Measurements from ENCODE around the gene ZBTB46. TPM values are rescaled to one million over a fixed set of nuclear protein-coding genes. Genes with fewer than 3 reads are reported as not detected.

ZBTB46 gene
- polyA plus RNA-seq, 3 donors, result 0.07 to 2.3 (median 0.37) TPM

DNA sequence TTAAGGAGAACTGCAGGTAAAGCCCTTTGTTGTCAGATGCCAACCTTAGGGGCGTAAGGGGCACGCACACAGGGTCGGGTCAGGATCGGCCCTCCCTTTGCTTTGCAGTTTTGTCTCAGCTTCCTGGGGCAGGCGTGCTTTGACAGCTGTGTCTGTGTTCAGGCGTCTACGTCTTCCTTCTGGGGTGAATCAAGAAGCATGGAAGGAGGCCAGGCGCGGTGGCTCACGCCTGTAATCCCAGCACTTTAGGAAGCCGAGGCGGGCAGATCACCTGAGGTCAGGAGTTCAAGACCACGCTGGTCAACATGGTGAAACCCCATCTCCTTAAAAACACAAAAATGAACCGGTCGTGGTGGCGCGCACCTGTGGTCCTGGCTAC, 121.9 kb downstream of the ZBTB46 start:
- H3K79me2 ChIP-seq (ENCODE audit: insufficient read depth, low read length), result peaks cover 85% of the 10 kb centered on the region
- H3K4me1 Mint-ChIP-seq, result peaks cover 34% of the 10 kb centered on the region

DNA sequence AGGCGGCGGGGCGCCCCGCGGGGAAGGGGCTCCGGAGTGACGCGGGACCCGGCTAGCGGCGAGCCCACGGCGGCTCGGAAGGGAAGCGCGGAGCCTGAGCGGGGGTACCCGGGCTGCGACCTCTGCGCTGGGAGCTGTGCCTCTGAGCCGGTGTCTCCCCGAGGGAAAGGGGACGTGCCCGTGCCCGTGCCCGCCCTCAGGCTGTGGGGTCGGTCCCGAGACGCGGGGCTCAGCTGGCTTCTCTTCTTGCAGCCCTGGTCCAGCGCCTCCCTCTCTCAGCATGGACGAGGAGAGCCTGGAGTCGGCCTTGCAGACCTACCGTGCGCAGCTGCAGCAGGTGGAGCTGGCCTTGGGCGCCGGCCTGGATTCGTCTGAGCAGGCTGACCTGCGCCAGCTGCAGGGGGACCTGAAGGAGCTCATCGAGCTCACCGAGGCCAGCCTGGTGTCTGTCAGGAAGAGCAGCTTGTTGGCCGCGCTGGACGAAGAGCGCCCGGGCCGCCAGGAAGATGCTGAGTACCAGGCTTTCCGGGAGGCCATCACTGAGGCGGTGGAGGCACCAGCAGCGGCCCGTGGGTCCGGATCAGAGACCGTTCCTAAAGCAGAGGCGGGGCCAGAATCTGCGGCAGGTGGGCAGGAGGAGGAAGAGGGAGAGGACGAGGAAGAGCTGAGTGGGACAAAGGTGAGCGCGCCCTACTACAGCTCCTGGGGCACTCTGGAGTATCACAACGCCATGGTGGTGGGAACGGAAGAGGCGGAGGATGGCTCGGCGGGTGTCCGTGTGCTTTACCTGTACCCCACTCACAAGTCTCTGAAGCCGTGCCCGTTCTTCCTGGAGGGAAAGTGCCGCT, 122.5 kb downstream of the ZBTB46 start:
- Histone ChIP-seq H2AFZ (ENCODE audit: insufficient read depth, low read depth, low read length, poor library complexity, severe bottlenecking) (peak overlapping the region; percentile 82), H3K27ac (ENCODE audit: low read depth in 1 of 2, low read length in 2 of 2) (peak overlapping the region in 1 of 2 donors; percentile 81), H3K27me3 (ENCODE audit: control insufficient read depth in 2 of 2, insufficient read depth in 2 of 2, low read length in 2 of 2) (no peaks in the 10 kb centered on the region), H3K4me3 (replicated peaks in 1 of 3; ENCODE audit: low read depth in 2 of 3, low read length in 3 of 3) (peak overlapping the region; percentile 35 to 86 (median 71)), H3K79me2 (ENCODE audit: insufficient read depth, low read length) (peaks cover 79% of the 10 kb centered on the region), H4K20me1 (ENCODE audit: insufficient read depth, low read length) (peaks cover 58% of the 10 kb centered on the region), H3K9me3 (replicated peaks in 1 of 2; ENCODE audit: control insufficient read depth in 1 of 2, insufficient read depth in 1 of 2, low read length in 2 of 2) (no peaks in the 10 kb centered on the region), H3K9ac (ENCODE audit: insufficient read depth, low read length, poor library complexity, severe bottlenecking) (peak overlapping the region; percentile 85), H3K4me1 (ENCODE audit: control insufficient read depth in 1 of 2, insufficient read depth in 2 of 2, low read length in 2 of 2) (peaks cover 23 to 30% of the 10 kb centered on the region in 2 donors), H3K4me2 (replicated peaks; ENCODE audit: extremely low read depth, low read length, poor library complexity, severe bottlenecking) (peak overlapping the region; percentile 97), H3K36me3 (replicated peaks in 1 of 2; ENCODE audit: control insufficient read depth in 1 of 2, insufficient read depth in 2 of 2, low read length in 2 of 2) (peaks cover 52 to 61% of the 10 kb centered on the region in 2 donors)
- intact Hi-C loops (cut with micrococcal nuclease), result loop anchor here (2.0 to 5.0 kb wide), 4 partner anchors 32 to 249 kb away; partner anchors contain the start of genes RTEL1 (in 2 of the 2) and UCKL1 (in 1 of the 2)
- H3K36me3 Mint-ChIP-seq, result peaks cover 51 to 74% of the 10 kb centered on the region in 2 donors
- TF ChIP-seq, protein P1, sequence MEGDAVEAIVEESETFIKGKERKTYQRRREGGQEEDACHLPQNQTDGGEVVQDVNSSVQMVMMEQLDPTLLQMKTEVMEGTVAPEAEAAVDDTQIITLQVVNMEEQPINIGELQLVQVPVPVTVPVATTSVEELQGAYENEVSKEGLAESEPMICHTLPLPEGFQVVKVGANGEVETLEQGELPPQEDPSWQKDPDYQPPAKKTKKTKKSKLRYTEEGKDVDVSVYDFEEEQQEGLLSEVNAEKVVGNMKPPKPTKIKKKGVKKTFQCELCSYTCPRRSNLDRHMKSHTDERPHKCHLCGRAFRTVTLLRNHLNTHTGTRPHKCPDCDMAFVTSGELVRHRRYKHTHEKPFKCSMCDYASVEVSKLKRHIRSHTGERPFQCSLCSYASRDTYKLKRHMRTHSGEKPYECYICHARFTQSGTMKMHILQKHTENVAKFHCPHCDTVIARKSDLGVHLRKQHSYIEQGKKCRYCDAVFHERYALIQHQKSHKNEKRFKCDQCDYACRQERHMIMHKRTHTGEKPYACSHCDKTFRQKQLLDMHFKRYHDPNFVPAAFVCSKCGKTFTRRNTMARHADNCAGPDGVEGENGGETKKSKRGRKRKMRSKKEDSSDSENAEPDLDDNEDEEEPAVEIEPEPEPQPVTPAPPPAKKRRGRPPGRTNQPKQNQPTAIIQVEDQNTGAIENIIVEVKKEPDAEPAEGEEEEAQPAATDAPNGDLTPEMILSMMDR (IDR thresholded peaks at IDR 0.05), result no peak
- WGBS (ENCODE audit: insufficient coverage), result 24% methylated on average over 63 of the region's 67 CpGs
- peaks cover 0 to 6% (median 2%) of the 10 kb centered on the region in 7 donors for H3K9me3 Mint-ChIP-seq
- DNase-seq, result peak in 1 of 3 donors; percentile 8
- peaks cover 0 to 3% (median 0%) of the 10 kb centered on the region in 3 donors for H3K27me3 Mint-ChIP-seq (ENCODE audit: low read depth in 3 of 3)
- peak overlapping the region; percentile 82 to 86 for H3K4me3 Mint-ChIP-seq
- H3K4me1 Mint-ChIP-seq, result peaks cover 34% of the 10 kb centered on the region
- H3K27ac Mint-ChIP-seq, result peak overlapping the region in 6 of 7 donors; percentile 65 to 82 (median 76)

More for the DNA sequence above, 121.9 kb downstream of the ZBTB46 start:
- DNase-seq, result no peak
- Mint-ChIP-seq H3K9me3 (peaks cover 0 to 8% (median 4%) of the 10 kb centered on the region in 7 donors), H3K4me3 (peak overlapping the region; percentile 82 to 86), H3K27me3 (ENCODE audit: low read depth in 3 of 3) (peaks cover 0 to 3% (median 0%) of the 10 kb centered on the region in 3 donors), H3K27ac (peak overlapping the region in 3 of 7 donors; percentile 15 to 30 (median 26)), H3K36me3 (peaks cover 54 to 77% of the 10 kb centered on the region in 2 donors)
- H3K4me1 ChIP-seq (ENCODE audit: control insufficient read depth in 1 of 2, insufficient read depth in 2 of 2, low read length in 2 of 2), result peaks cover 23 to 30% of the 10 kb centered on the region in 2 donors
- no peak overlapping the region for H2AFZ ChIP-seq (ENCODE audit: insufficient read depth, low read depth, low read length, poor library complexity, severe bottlenecking)
- peak overlapping the region in 1 of 3 experiments; percentile 86 for H3K4me3 ChIP-seq (replicated peaks in 1 of 3; ENCODE audit: low read depth in 2 of 3, low read length in 3 of 3)
- peaks cover 52 to 59% of the 10 kb centered on the region in 2 donors for H3K36me3 ChIP-seq (replicated peaks in 1 of 2; ENCODE audit: control insufficient read depth in 1 of 2, insufficient read depth in 2 of 2, low read length in 2 of 2)
- H3K27ac ChIP-seq (ENCODE audit: low read depth in 1 of 2, low read length in 2 of 2), result peak overlapping the region in 1 of 2 donors; percentile 81
- peak overlapping the region; percentile 85 for H3K9ac ChIP-seq (ENCODE audit: insufficient read depth, low read length, poor library complexity, severe bottlenecking)
- H3K4me2 ChIP-seq (replicated peaks; ENCODE audit: extremely low read depth, low read length, poor library complexity, severe bottlenecking), result peak overlapping the region; percentile 97
- peaks cover 0 to 3% of the 10 kb centered on the region in 2 donors for H3K9me3 ChIP-seq (replicated peaks in 1 of 2; ENCODE audit: control insufficient read depth in 1 of 2, insufficient read depth in 1 of 2, low read length in 2 of 2)
- no peaks in the 10 kb centered on the region for H3K27me3 ChIP-seq (ENCODE audit: control insufficient read depth in 2 of 2, insufficient read depth in 2 of 2, low read length in 2 of 2)
- over 99% methylated on average over 12 of the region's 17 CpGs for WGBS (ENCODE audit: insufficient coverage)
- TF ChIP-seq, protein P1 (IDR thresholded peaks at IDR 0.05), result no peak
- H4K20me1 ChIP-seq (ENCODE audit: insufficient read depth, low read length), result peaks cover 59% of the 10 kb centered on the region
- intact Hi-C loops (cut with micrococcal nuclease), result loop anchor here (2.0 to 5.0 kb wide), 4 partner anchors 32 to 248 kb away; partner anchors contain the start of genes RTEL1 (in 2 of the 2) and UCKL1 (in 1 of the 2)
